Effector memory CD8-positive, alpha-beta T cell (primary cell): Measurements from ENCODE around the gene RHBDL3.

Experiments
- ATAC-seq: fragments of 150-1000 bp; cut with Tn5 transposase; replicated peaks from 2 replicates; pipeline ENCODE4 v1.10.0; 2021; ENCODE audit warnings: mild to moderate bottlenecking, moderate library complexity
- DNase-seq, 3 experiments: peaks; one replicate each; pipeline ENCODE4 v3.0.0; 2021
- H3K27ac Mint-ChIP-seq, 2 donors: one replicate each; pipeline ENCODE4 v1.8.0; 2022; ENCODE audit warnings: mild to moderate bottlenecking in 2 of 2, mixed read lengths in 2 of 2, moderate library complexity in 2 of 2
- H3K27me3 Mint-ChIP-seq, 2 donors: one replicate each; pipeline ENCODE4 v1.8.0; 2022; ENCODE audit warnings: mixed read lengths in 2 of 2
- H3K36me3 Mint-ChIP-seq: one replicate; pipeline ENCODE4 v1.8.0; 2022; ENCODE audit warnings: mild to moderate bottlenecking, moderate library complexity, mixed read lengths; ENCODE audit not compliant: insufficient read depth
- H3K4me1 Mint-ChIP-seq, 2 donors: one replicate each; pipeline ENCODE4 v1.8.0; 2022; ENCODE audit warnings: low read depth in 2 of 2, mixed read lengths in 2 of 2
- H3K4me3 Mint-ChIP-seq, 2 donors: one replicate each; pipeline ENCODE4 v1.8.0; 2022; ENCODE audit warnings: mild to moderate bottlenecking in 2 of 2, mixed read lengths in 2 of 2, moderate library complexity in 2 of 2
- H3K9me3 Mint-ChIP-seq, 2 donors: one replicate each; pipeline ENCODE4 v1.8.0; 2022; ENCODE audit warnings: mixed read lengths in 2 of 2

Gene RHBDL3

DNA sequence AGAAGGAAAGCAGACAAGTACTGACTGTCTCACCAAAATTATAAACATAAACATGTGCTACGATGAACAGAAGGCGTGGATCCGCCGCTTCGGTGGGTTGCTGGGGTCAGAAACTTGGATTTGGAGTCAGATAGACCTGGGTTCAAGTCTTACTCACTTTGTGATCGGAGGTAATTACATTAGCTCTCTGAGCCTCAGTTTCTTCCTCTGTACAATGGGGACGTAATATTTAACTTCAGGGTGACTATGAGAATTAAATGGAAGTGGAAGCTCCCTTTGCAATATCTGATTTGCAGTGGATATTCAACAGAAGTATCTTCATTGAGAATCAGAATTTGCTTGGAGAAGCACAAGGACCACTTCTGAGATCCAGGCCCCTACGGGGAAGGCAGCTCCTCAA lies 6.2 kb downstream of the RHBDL3 start:
- H3K36me3 Mint-ChIP-seq = no peaks in the 10 kb centered on the region
- peaks cover 36 to 61% of the 10 kb centered on the region in 2 donors for H3K27me3 Mint-ChIP-seq

DNA sequence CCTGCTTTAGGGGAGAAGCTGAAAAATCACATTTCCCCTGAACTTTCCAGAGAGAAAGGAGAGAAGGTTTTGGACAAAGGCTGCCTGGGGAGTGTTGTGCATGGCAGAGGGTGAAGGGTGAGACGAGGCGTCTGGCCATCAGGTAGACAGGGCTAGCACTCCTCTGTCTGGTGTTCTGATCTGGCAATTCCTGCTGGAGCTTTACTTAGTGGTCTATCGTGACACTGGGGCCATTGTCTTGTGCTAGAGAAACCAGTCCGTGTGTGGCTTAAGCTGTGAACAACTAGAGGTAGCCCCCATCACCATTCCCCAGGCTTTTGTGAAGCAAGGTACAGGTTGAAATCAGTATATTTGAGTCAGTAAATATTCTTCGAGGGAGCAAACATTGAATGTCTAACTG lies 8.5 kb downstream of the RHBDL3 start:
- Mint-ChIP-seq H3K4me3 (no peak overlapping the region), H3K36me3 (no peaks in the 10 kb centered on the region), H3K27ac (no peak overlapping the region), H3K27me3 (peaks cover 14 to 45% of the 10 kb centered on the region in 2 donors), H3K4me1 (no peaks in the 10 kb centered on the region), H3K9me3 (no peaks in the 10 kb centered on the region)
- no peak for DNase-seq
- no peak for ATAC-seq

More for the DNA sequence above, 6.2 kb downstream of the RHBDL3 start:
- ATAC-seq (no peak), DNase-seq (no peak)
- no peak overlapping the region for H3K27ac Mint-ChIP-seq
- H3K9me3 Mint-ChIP-seq = no peaks in the 10 kb centered on the region
- peaks cover 10 to 12% of the 10 kb centered on the region in 2 donors for H3K4me1 Mint-ChIP-seq
- no peak overlapping the region for H3K4me3 Mint-ChIP-seq

DNA sequence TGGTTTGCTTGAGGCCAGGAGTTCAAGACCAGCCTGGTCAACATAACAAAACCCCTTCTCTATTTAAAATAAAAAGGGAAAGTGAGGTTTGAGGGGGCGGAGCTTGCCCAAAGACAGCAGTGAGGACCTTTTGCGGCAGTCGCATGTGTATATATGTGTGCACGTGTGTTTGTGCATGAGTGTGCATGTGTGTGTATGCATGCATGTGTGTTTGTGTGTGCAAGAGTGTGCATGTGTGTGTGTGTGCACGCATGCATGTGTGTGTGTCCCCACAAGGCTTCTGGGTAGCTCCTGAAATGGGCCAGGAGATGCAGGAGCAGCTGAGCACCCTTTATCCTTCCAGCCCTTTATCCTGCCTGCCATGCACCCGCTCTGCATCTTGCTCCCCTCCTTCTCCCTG lies 9.0 kb downstream of the RHBDL3 start:
- H3K27me3 Mint-ChIP-seq = peaks cover 13 to 44% of the 10 kb centered on the region in 2 donors
- H3K36me3 Mint-ChIP-seq = no peaks in the 10 kb centered on the region
- no peak overlapping the region for H3K4me3 Mint-ChIP-seq
- no peak overlapping the region for H3K27ac Mint-ChIP-seq
- no peak for DNase-seq
- no peaks in the 10 kb centered on the region for H3K4me1 Mint-ChIP-seq
- H3K9me3 Mint-ChIP-seq = no peaks in the 10 kb centered on the region
- ATAC-seq = no peak

DNA sequence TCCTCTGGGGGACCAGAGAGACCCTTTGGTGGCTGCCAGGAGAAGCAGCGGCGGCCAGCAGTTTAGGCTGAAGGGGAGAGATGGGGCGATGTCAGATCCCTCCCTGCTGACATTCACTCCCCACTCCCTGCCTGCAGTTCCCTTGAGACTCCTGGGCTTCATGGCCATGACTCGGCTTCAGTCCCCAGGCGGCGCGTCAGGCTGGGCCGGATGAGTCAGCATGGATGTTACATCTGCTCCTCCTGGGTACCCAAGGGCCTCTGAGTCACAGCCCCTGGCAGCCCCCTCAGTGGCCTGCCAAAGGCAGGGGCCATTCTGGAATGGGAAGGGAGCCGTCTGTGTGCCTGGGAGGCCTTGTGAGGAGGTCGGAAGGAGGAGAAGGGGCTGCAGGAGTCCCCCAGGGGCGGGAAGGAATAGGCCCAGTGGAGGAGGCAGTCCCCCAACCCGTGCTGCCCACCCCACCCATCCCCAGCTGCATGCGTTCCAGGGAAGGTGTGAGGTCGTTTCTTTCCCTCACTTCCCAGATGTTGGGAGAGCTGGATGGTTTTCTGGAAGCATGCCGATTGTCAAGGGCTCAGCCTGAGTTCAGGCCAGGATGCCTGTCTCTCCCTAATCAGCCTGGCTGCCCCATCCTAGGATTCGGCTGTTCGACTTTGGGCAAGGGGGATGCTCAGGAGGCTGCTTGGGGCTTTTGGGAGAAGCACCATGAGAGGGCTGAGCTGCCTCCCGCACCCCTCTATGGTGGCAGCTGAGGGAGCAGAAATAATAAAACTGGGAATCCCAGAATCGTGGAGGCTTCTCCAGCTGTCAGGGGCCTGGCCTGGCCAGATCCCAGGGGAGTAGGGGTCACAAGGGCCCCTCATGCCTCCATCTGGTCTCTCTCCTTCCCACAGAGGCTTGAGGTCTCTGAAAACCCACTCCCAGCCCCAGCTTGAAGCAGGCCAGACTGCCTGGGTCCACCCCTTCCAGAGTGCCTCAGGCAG lies 9.7 kb downstream of the RHBDL3 start:
- Mint-ChIP-seq H3K9me3 (no peaks in the 10 kb centered on the region), H3K4me1 (no peaks in the 10 kb centered on the region), H3K36me3 (no peaks in the 10 kb centered on the region), H3K4me3 (no peak overlapping the region), H3K27me3 (peaks cover 13 to 41% of the 10 kb centered on the region in 2 donors), H3K27ac (no peak overlapping the region)
- no peak for ATAC-seq
- no peak for DNase-seq

DNA sequence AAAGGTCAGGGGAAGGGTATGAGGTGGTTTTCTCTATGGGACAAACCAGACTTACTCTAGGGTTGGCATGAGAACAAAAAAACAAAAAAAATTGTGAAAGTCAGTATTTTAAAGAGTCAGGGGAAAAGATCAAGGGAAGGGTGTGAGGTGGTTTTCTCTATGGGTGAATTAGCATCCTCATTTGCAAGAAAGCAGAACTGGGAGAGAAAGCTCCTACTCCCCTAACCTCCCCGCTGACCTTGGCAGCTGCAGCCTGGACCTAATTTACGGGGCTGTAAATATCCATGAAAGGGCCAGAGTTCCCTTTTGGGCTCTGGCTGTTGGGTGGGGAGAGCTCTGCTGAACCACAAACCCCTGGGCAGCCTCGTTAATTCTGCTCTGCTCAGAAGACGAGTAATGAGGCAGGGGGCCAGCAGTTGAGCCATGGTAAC lies 10.6 kb downstream of the RHBDL3 start:
- DNase-seq (no peak), ATAC-seq (peak; percentile 12)
- H3K4me1 Mint-ChIP-seq = no peaks in the 10 kb centered on the region
- H3K4me3 Mint-ChIP-seq = no peak overlapping the region
- H3K36me3 Mint-ChIP-seq = no peaks in the 10 kb centered on the region
- H3K9me3 Mint-ChIP-seq = no peaks in the 10 kb centered on the region
- H3K27me3 Mint-ChIP-seq = peaks cover 13 to 38% of the 10 kb centered on the region in 2 donors
- H3K27ac Mint-ChIP-seq = no peak overlapping the region

DNA sequence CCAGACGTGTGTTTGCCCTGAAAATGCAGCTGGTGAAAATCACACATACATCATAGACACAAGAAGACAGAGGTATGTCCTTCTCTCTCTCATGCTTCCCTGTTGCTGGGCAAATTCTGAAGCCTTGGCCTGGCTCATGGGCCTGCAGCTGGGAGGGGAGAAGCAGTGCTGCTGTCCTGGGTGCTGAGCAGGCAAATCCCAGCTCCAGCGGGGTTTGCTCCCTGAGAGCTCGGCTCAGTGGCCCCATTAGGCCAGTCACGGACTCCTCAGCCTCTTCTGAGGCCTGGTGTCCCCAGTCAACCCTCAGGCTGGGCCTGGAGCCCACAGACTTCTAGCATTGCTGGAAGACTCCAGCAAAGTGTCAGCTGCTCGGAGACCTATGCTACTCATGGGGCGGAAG lies 11.7 kb downstream of the RHBDL3 start:
- ATAC-seq (no peak), DNase-seq (no peak)
- Mint-ChIP-seq H3K9me3 (no peaks in the 10 kb centered on the region), H3K27me3 (peaks cover 10 to 31% of the 10 kb centered on the region in 2 donors), H3K27ac (no peak overlapping the region), H3K36me3 (no peaks in the 10 kb centered on the region), H3K4me1 (no peaks in the 10 kb centered on the region), H3K4me3 (no peak overlapping the region)

DNA sequence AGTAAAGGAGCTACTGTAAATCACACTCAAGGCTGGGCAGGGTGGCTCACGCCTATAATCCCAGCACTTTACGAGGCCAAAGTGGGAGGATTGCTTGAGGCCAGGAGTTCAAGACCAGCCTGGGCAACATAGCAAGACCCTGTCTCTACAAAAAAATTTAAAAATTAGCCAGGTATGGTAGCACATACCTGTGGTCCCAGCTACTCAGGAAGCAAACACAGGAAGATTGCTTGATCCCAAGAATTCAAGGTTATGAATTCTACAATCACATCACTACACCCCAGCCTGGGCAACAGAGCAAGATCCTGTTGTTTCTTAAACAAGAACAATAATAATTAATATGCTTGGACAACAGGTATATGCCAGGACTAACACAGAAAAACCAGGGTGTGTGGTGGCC lies 13.2 kb downstream of the RHBDL3 start:
- Mint-ChIP-seq H3K27me3 (peaks cover 8 to 26% of the 10 kb centered on the region in 2 donors), H3K36me3 (no peaks in the 10 kb centered on the region), H3K9me3 (no peaks in the 10 kb centered on the region), H3K27ac (no peak overlapping the region), H3K4me3 (no peak overlapping the region), H3K4me1 (peaks cover 0 to 2% of the 10 kb centered on the region in 2 donors)
- DNase-seq = no peak
- no peak for ATAC-seq

DNA sequence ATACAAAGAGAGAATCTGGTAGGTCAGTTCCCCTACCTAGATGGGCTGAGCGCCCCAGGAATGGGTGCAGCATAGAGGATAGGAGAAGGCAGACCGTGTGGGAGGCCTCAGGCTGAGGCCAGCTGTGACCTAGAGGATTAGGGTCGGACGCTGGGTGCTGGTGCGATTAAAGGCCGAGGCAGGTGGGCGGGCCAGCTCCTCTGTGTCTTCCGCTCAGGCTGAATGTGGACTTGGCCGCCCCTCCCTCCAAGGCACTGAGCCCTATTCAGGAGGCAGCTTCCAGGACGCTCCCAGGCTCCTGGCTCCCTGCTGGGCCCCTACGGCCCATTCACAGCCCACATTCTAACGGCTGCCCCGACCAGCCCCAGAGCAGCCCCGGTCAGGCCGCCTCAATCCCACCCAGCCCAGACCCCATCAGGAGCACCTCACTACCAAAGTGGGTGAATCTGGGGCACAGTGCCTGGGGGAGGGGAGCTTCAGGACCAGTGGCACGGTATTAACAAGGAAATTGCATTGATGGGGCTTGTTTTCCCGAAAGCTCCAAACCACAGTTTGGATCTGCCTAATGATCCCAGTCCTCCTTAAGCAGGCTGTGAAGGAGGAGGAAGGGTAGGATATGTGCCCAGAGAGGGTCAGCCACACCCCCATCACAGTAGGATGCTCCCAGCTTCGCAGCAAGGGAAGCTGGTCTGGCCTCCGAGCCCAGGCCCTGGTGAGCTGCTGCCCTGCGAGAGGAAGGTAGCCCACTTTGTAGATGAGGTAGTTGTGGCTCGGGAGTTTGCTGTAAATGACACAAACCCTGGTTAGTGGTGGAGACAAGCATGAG lies 14.5 kb downstream of the RHBDL3 start:
- H3K27me3 Mint-ChIP-seq = peaks cover 14 to 30% of the 10 kb centered on the region in 2 donors
- ATAC-seq = no peak

DNA sequence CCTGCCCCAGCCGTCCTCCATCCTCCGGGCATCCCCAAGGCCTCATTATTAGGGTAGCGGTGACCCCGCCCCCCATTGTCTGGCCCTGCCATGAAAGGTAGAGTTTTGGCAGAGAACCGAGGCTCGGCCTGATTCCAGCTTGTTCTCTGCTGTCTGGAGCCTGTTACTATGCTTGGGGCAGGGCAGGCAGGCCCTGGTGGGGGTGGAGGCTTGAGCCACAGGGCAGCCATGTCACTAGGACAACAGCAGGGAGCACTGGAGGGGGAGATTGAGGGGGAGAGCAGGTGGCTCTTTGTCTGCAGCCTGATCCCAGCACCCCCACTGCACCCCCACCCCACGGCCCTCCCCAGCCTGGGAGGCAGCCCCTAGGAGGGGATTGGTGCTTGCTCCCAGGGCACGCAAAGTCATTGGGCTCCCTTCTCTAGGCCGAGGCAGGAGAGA lies 15.4 kb downstream of the RHBDL3 start:
- Mint-ChIP-seq H3K36me3 (no peaks in the 10 kb centered on the region), H3K27me3 (peaks cover 11 to 30% of the 10 kb centered on the region in 2 donors), H3K4me3 (no peak overlapping the region), H3K9me3 (no peaks in the 10 kb centered on the region), H3K4me1 (peaks cover 0 to 2% of the 10 kb centered on the region in 2 donors), H3K27ac (no peak overlapping the region)
- DNase-seq = no peak
- ATAC-seq = no peak

More for the DNA sequence above, 14.5 kb downstream of the RHBDL3 start:
- no peaks in the 10 kb centered on the region for H3K9me3 Mint-ChIP-seq
- H3K36me3 Mint-ChIP-seq = no peaks in the 10 kb centered on the region
- H3K27ac Mint-ChIP-seq = no peak overlapping the region
- H3K4me3 Mint-ChIP-seq = no peak overlapping the region
- H3K4me1 Mint-ChIP-seq = peaks cover 0 to 2% of the 10 kb centered on the region in 2 donors
- DNase-seq = no peak

DNA sequence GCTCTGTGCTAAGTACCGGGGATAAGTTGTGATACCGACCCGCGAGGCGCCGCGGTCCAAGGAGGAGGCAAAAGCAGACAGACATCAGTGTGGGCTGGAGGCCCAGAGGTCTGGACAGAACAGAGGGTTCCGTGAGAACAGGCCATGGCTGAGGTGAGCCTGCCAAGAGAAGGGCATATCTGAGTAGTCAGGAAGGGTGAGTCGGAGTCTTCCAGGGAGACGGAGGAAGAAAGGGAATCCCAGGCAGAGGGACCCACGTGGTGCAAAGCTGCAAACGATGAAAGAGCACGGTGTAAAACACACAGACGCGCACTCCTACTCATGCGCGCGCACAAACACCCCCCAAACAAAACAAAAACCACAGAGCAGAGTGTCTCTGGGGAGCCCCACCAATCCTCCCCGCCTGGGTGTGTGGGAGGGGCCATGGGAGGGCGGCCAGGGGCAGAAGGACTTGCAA lies 18.1 kb downstream of the RHBDL3 start:
- Mint-ChIP-seq H3K4me3 (no peak overlapping the region), H3K36me3 (no peaks in the 10 kb centered on the region), H3K4me1 (peaks cover 0 to 2% of the 10 kb centered on the region in 2 donors), H3K9me3 (no peaks in the 10 kb centered on the region), H3K27ac (no peak overlapping the region), H3K27me3 (peaks cover 10 to 32% of the 10 kb centered on the region in 2 donors)
- DNase-seq (no peak), ATAC-seq (no peak)

DNA sequence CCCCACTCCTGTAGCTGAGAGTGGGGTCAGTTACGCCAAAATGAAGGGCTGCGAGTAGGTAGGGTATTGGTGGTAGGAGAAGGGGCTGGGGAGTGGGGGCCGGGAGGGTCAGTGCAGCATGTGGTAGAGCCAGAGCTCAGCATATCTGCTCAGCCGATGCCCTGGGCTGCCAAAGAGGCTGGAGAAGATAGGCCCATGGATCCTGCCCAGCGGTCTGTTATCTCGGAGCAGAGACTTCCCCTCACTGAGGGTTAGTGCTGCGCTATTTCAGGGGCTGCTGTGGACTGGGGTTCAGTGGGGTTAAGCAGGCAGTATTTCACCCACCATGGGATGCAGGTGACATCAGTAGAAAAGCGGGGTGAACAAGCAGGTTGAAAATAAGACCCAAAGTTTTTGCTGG lies 19.7 kb downstream of the RHBDL3 start:
- H3K27ac Mint-ChIP-seq = no peak overlapping the region
- no peaks in the 10 kb centered on the region for H3K36me3 Mint-ChIP-seq
- ATAC-seq (no peak), DNase-seq (no peak)
- no peaks in the 10 kb centered on the region for H3K9me3 Mint-ChIP-seq
- peaks cover 10 to 27% of the 10 kb centered on the region in 2 donors for H3K27me3 Mint-ChIP-seq
- H3K4me3 Mint-ChIP-seq = no peak overlapping the region
- H3K4me1 Mint-ChIP-seq = peaks cover 0 to 2% of the 10 kb centered on the region in 2 donors

DNA sequence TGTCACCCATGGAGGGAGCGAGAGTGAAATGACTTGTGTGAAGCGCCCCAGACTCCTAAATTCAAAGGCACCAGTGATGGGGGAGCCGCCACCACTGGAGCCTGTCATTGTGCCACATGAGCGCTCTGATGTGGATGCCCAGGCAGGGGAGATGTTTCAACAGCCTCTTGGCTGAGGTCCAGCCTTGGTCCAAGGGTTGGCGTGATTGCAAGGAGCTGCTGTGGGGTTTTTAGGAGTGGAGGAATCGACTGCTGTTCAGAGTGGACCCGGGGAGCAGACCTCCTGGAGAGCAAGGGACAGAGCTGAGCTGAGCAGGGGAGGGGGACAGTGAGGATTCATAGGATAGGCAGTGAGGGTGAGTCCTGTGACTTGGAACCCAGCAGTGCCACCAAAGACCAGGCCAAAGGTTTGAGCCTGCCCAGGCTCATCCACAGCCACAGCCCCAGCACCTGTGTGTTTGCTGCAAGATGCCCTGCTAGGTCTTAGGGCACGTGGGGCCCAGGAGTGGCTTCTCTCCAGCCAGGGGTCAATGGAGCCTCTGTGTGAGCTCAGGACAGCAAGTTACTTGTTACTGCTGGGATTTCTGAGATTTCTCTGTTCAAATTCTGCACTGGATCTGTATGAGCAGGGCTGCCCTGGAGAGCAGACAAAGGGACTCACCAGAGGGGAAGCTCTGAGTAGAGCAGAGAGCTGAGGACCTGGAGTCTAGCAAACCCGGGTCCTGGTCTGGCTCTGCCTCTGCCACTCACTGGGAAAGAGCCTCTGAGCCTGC lies 20.3 kb downstream of the RHBDL3 start:
- ATAC-seq (no peak), DNase-seq (no peak)
- Mint-ChIP-seq H3K4me3 (no peak overlapping the region), H3K9me3 (no peaks in the 10 kb centered on the region), H3K27ac (no peak overlapping the region), H3K27me3 (peaks cover 10 to 27% of the 10 kb centered on the region in 2 donors), H3K4me1 (peaks cover 0 to 2% of the 10 kb centered on the region in 2 donors), H3K36me3 (no peaks in the 10 kb centered on the region)

DNA sequence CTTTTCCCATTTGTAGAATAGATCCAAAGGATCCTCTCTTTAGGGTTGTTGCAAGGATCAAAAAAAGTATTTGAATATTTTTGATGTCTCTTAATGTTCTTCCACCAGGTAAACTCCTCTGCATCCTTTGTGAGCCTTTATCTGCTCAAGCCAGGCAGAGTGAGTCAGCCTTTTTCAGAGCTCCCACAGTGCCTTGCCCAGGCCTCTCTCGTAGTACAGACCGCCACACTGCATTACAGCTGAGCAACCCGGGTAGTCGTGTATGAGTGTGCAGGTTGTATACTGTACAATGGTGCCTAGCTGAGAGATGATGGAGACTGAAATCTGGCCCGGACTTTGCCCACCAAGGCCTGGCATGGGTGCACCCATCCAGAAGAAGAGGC lies 20.9 kb downstream of the RHBDL3 start:
- H3K4me1 Mint-ChIP-seq = peaks cover 0 to 2% of the 10 kb centered on the region in 2 donors
- no peak overlapping the region for H3K4me3 Mint-ChIP-seq
- no peak for ATAC-seq
- peaks cover 10 to 27% of the 10 kb centered on the region in 2 donors for H3K27me3 Mint-ChIP-seq
- no peak for DNase-seq
- no peaks in the 10 kb centered on the region for H3K9me3 Mint-ChIP-seq
- no peaks in the 10 kb centered on the region for H3K36me3 Mint-ChIP-seq
- H3K27ac Mint-ChIP-seq = no peak overlapping the region
